ENCODE data around the gene BIN1. TPM values are rescaled to one million over a fixed set of nuclear protein-coding genes. Genes with fewer than 3 reads are reported as not detected.

The BIN1 gene
- total RNA-seq, 2 donors from 2014 or later, result 41.7 to 45.9 TPM

DNA sequence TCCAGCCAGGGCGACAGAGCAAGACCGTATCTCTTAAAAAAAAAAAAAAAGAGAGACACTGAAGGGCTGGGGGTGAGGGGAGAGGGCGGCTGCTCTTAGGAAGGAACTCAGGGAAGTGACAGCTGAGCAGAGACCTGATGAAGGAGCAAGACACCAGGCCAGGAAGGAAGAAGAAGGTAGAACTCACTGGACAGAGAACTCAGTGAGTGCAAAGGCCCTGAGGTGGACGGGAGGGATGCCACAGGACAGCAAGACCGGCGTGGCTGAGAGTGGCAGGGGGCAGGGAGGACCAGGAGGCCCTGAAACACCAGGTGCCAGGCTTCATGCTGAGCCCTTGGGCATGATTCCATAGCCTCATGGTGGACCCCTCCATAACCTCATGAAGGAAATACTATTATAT, 18.2 kb downstream of the BIN1 start:
- H3K4me1 Mint-ChIP-seq, result peaks cover 23% of the 10 kb centered on the region
- no peaks in the 10 kb centered on the region for H3K36me3 Mint-ChIP-seq (ENCODE audit: low read depth)
- no peak for DNase-seq
- H3K27ac Mint-ChIP-seq, result no peak overlapping the region
- Histone ChIP-seq H3K9me3 (ENCODE audit: control insufficient read depth, low read length) (no peaks in the 10 kb centered on the region), H3K9ac (ENCODE audit: extremely low read depth, low read length, poor library complexity, severe bottlenecking) (no peak overlapping the region), H3K4me1 (ENCODE audit: control insufficient read depth, insufficient read depth, low read length) (peaks cover 21% of the 10 kb centered on the region), H3K27me3 (ENCODE audit: control insufficient read depth, insufficient read depth, low read length, poor library complexity, severe bottlenecking) (no peaks in the 10 kb centered on the region), H3K36me3 (ENCODE audit: control insufficient read depth, insufficient read depth, low read length) (no peaks in the 10 kb centered on the region), H3K4me3 (ENCODE audit: low read length) (no peak overlapping the region), H3K27ac (ENCODE audit: low read depth, low read length) (no peak overlapping the region)
- H3K4me3 Mint-ChIP-seq, result no peak overlapping the region
- TF ChIP-seq, protein P1, sequence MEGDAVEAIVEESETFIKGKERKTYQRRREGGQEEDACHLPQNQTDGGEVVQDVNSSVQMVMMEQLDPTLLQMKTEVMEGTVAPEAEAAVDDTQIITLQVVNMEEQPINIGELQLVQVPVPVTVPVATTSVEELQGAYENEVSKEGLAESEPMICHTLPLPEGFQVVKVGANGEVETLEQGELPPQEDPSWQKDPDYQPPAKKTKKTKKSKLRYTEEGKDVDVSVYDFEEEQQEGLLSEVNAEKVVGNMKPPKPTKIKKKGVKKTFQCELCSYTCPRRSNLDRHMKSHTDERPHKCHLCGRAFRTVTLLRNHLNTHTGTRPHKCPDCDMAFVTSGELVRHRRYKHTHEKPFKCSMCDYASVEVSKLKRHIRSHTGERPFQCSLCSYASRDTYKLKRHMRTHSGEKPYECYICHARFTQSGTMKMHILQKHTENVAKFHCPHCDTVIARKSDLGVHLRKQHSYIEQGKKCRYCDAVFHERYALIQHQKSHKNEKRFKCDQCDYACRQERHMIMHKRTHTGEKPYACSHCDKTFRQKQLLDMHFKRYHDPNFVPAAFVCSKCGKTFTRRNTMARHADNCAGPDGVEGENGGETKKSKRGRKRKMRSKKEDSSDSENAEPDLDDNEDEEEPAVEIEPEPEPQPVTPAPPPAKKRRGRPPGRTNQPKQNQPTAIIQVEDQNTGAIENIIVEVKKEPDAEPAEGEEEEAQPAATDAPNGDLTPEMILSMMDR (conservative IDR thresholded peaks at IDR 0.05), result no peak
- H3K27me3 Mint-ChIP-seq (ENCODE audit: insufficient read depth), result no peaks in the 10 kb centered on the region
- no peaks in the 10 kb centered on the region for H3K9me3 Mint-ChIP-seq
- 92 to 95% methylated on average over 6 of the region's 6 CpGs for WGBS, 2 experiments (ENCODE audit: insufficient coverage in 1 of 2, insufficient read length in 1 of 2)

- WGBS, 2 experiments (ENCODE audit: insufficient coverage in 1 of 2, insufficient read length in 1 of 2), result 92 to 96% methylated on average over 8 to 12 of the region's 13 CpGs
- Mint-ChIP-seq H3K9me3 (no peaks in the 10 kb centered on the region), H3K36me3 (ENCODE audit: low read depth) (no peaks in the 10 kb centered on the region), H3K27me3 (ENCODE audit: insufficient read depth) (no peaks in the 10 kb centered on the region), H3K4me3 (no peak overlapping the region), H3K27ac (no peak overlapping the region), H3K4me1 (peaks cover 22% of the 10 kb centered on the region)
- H3K36me3 ChIP-seq (ENCODE audit: control insufficient read depth, insufficient read depth, low read length), result no peaks in the 10 kb centered on the region
- peaks cover 21% of the 10 kb centered on the region for H3K4me1 ChIP-seq (ENCODE audit: control insufficient read depth, insufficient read depth, low read length)
- no peaks in the 10 kb centered on the region for H3K9me3 ChIP-seq (ENCODE audit: control insufficient read depth, low read length)
- no peaks in the 10 kb centered on the region for H3K27me3 ChIP-seq (ENCODE audit: control insufficient read depth, insufficient read depth, low read length, poor library complexity, severe bottlenecking)
- TF ChIP-seq, protein P1 (conservative IDR thresholded peaks at IDR 0.05), result no peak
- H3K27ac ChIP-seq (ENCODE audit: low read depth, low read length), result peak overlapping the region; percentile 53
- no peak for DNase-seq
- no peak overlapping the region for H3K9ac ChIP-seq (ENCODE audit: extremely low read depth, low read length, poor library complexity, severe bottlenecking)
- H3K4me3 ChIP-seq (ENCODE audit: low read length), result no peak overlapping the region
Measured at GRCh38 chr2:127087791-127088495, 19.0 kb downstream of the BIN1 start.

- Mint-ChIP-seq H3K9me3 (no peaks in the 10 kb centered on the region), H3K27me3 (ENCODE audit: insufficient read depth) (no peaks in the 10 kb centered on the region), H3K4me1 (peaks cover 22% of the 10 kb centered on the region), H3K4me3 (no peak overlapping the region), H3K27ac (peak overlapping the region; percentile 86), H3K36me3 (ENCODE audit: low read depth) (no peaks in the 10 kb centered on the region)
- peak; percentile 82 for DNase-seq
- Histone ChIP-seq H3K36me3 (ENCODE audit: control insufficient read depth, insufficient read depth, low read length) (no peaks in the 10 kb centered on the region), H3K4me3 (ENCODE audit: low read length) (no peak overlapping the region), H3K27me3 (ENCODE audit: control insufficient read depth, insufficient read depth, low read length, poor library complexity, severe bottlenecking) (no peaks in the 10 kb centered on the region), H3K4me1 (ENCODE audit: control insufficient read depth, insufficient read depth, low read length) (peaks cover 21% of the 10 kb centered on the region), H3K9me3 (ENCODE audit: control insufficient read depth, low read length) (no peaks in the 10 kb centered on the region), H3K27ac (ENCODE audit: low read depth, low read length) (peak overlapping the region; percentile 60), H3K9ac (ENCODE audit: extremely low read depth, low read length, poor library complexity, severe bottlenecking) (no peak overlapping the region)
- TF ChIP-seq, protein P1 (conservative IDR thresholded peaks at IDR 0.05), result no peak
- WGBS, 2 experiments (ENCODE audit: insufficient coverage in 1 of 2, insufficient read length in 1 of 2), result 61 to 69% methylated on average over 7 to 24 of the region's 24 CpGs
Measured at GRCh38 chr2:127086990-127087790, 19.8 kb downstream of the BIN1 start.

Data from endodermal cell (in vitro differentiated cells).